Gastrocnemius medialis (tissue), 4 donors: Measurements from ENCODE around the gene LAMA1. TPM values are rescaled to one million over a fixed set of nuclear protein-coding genes. Genes with fewer than 3 reads are reported as not detected.

Experiments
- ATAC-seq, 2 donors: fragments of 150-250 bp; one replicate each; pipeline ENCODE4 v1.9.1; 2016
- DNase-seq, 2 donors: peaks; one replicate each; pipeline ENCODE4 v3.0.0-alpha.2; 2019
- H3K27ac ChIP-seq, 4 donors: fragments of 200-600 bp; sonication (generic); 1 replicate in 1 of 4; 2 replicates in 3 of 4; pipeline ENCODE4 v1.5.1; 2016 to 2018; ENCODE audit warnings: mild to moderate bottlenecking in 2 of 4, moderate library complexity in 1 of 4
- H3K27me3 ChIP-seq, 3 donors: fragments of 200-600 bp; sonication (generic) in 2 of 3; 1 replicate in 1 of 3; 2 replicates in 2 of 3; pipeline versions ENCODE4 v1.5.1 to v1.6.0; 2016 to 2019; ENCODE audit warnings: mild to moderate bottlenecking in 1 of 3, moderate library complexity in 1 of 3
- H3K36me3 ChIP-seq, 2 donors: fragments of 200-600 bp; sonication (generic) in 1 of 2; one replicate each; pipeline ENCODE4 v1.5.1; 2017 to 2018
- H3K4me1 ChIP-seq, 2 donors: fragments of 200-600 bp; sonication (generic) in 1 of 2; one replicate each; pipeline ENCODE4 v1.5.1; 2016 to 2017; ENCODE audit warnings: mild to moderate bottlenecking in 2 of 2
- H3K4me3 ChIP-seq, 4 donors: fragments of 200-600 bp; sonication (generic) in 3 of 4; 1 replicate in 1 of 4; 2 replicates in 3 of 4; pipeline ENCODE4 v1.5.1; 2016 to 2019; ENCODE audit warnings: mild to moderate bottlenecking in 2 of 4
- H3K9me3 ChIP-seq, 3 donors: fragments of 200-600 bp; sonication (generic) in 2 of 3; 1 replicate in 1 of 3; 2 replicates in 2 of 3; pipeline ENCODE4 v1.5.1; 2016 to 2019
- CTCF ChIP-seq, 5 experiments: fragments of 450-650 bp in 3 of 5; fragments of 200-600 bp in 2 of 5; sonication (generic) in 2 of 5; IDR thresholded peaks in 4 of 5; conservative IDR thresholded peaks in 1 of 5; 1 replicate in 4 of 5; 2 replicates in 1 of 5; pipeline ENCODE4 v1.5.1; 2016 to 2019; ENCODE audit warnings: antibody characterized with exemption in 5 of 5, mild to moderate bottlenecking in 3 of 5, moderate library complexity in 3 of 5
- POLR2A ChIP-seq, 2 donors: fragments of 450-650 bp; IDR thresholded peaks; one replicate each; pipeline ENCODE4 v1.6.1; 2017; ENCODE audit warnings: antibody characterized with exemption in 2 of 2, mild to moderate bottlenecking in 2 of 2, moderate library complexity in 2 of 2
- in situ Hi-C, 4 donors: fragments of 200-750 bp; cut with MboI; loops; one replicate each; pipeline versions ENCODE4 v1.15.0 to v1.8.0; 2017; ENCODE audit warnings: low sequenced_read_pairs in 4 of 4
- intact Hi-C: fragments of 100-400 bp; cut with DNase I; formaldehyde crosslinking; loops from one replicate; pipeline ENCODE4 v1.15.1; 2023; ENCODE audit warnings: low total_unique reads
- total RNA-seq, 4 donors: library from RNA; depleted of rRNA; stranded (reverse); fragments of >200 nt; gene quantifications; one replicate each; pipeline versions ENCODE4 v1.1.0 to v1.2.3, GENCODE V29; 2016

The LAMA1 gene
- total RNA-seq, 4 donors from 2014 or later, result 0.05 to 0.44 (median 0.09) TPM

- ATAC-seq, result no peak
- Histone ChIP-seq H3K27ac (no peak overlapping the region), H3K9me3 (no peaks in the 10 kb centered on the region), H3K4me1 (no peaks in the 10 kb centered on the region), H3K36me3 (no peaks in the 10 kb centered on the region), H3K27me3 (peaks cover 0 to 2% (median 0%) of the 10 kb centered on the region in 3 donors), H3K4me3 (no peak overlapping the region)
- intact Hi-C loops, result no loop called here
- in situ Hi-C loops, result no loop called here
- no peak for DNase-seq
- TF ChIP-seq CTCF (IDR thresholded peaks at IDR 0.05 in 4 of 5, conservative IDR thresholded peaks at IDR 0.05 in 1 of 5), result no peak
- TF ChIP-seq POLR2A (IDR thresholded peaks at IDR 0.05), result no peak
These were observed 179.6 kb downstream of the LAMA1 start for GRCh38 chr18:6938003-6938402.

- H3K27ac ChIP-seq, result no peak overlapping the region
- no peaks in the 10 kb centered on the region for H3K27me3 ChIP-seq
- intact Hi-C loops, result no loop called here
- ATAC-seq (no peak), DNase-seq (no peak)
- no peaks in the 10 kb centered on the region for H3K36me3 ChIP-seq
- TF ChIP-seq CTCF (IDR thresholded peaks at IDR 0.05 in 4 of 5, conservative IDR thresholded peaks at IDR 0.05 in 1 of 5) (no peak), POLR2A (IDR thresholded peaks at IDR 0.05) (no peak)
- H3K4me1 ChIP-seq, result no peaks in the 10 kb centered on the region
- in situ Hi-C loops, result no loop called here
- no peaks in the 10 kb centered on the region for H3K9me3 ChIP-seq
- H3K4me3 ChIP-seq, result no peak overlapping the region
These were observed 182.7 kb downstream of the LAMA1 start for GRCh38 chr18:6934859-6935258.

GRCh38 chr18:6929370-6930102 is 188.1 kb downstream of the LAMA1 start:
- Histone ChIP-seq H3K27ac (no peak overlapping the region), H3K9me3 (no peaks in the 10 kb centered on the region), H3K4me1 (no peaks in the 10 kb centered on the region), H3K36me3 (no peaks in the 10 kb centered on the region), H3K4me3 (no peak overlapping the region), H3K27me3 (no peaks in the 10 kb centered on the region)
- TF ChIP-seq CTCF (IDR thresholded peaks at IDR 0.05 in 4 of 5, conservative IDR thresholded peaks at IDR 0.05 in 1 of 5), result no peak
- TF ChIP-seq POLR2A (IDR thresholded peaks at IDR 0.05), result no peak
- ATAC-seq (no peak), DNase-seq (no peak)
- in situ Hi-C loops, result no loop called here
- intact Hi-C loops, result loop anchor here (10.0 kb wide), 1 partner anchor 245 kb away; no protein-coding TSS in a partner anchor

GRCh38 chr18:6928359-6928758 is 189.2 kb downstream of the LAMA1 start:
- Histone ChIP-seq H3K36me3 (no peaks in the 10 kb centered on the region), H3K27me3 (no peaks in the 10 kb centered on the region), H3K4me3 (no peak overlapping the region), H3K27ac (no peak overlapping the region), H3K4me1 (no peaks in the 10 kb centered on the region), H3K9me3 (no peaks in the 10 kb centered on the region)
- TF ChIP-seq CTCF (IDR thresholded peaks at IDR 0.05 in 4 of 5, conservative IDR thresholded peaks at IDR 0.05 in 1 of 5) (no peak), POLR2A (IDR thresholded peaks at IDR 0.05) (no peak)
- intact Hi-C loops (loop anchor here (10.0 kb wide), 1 partner anchor 246 kb away; no protein-coding TSS in a partner anchor), in situ Hi-C loops (no loop called here)
- ATAC-seq, result no peak
- DNase-seq, result no peak
